ENCODE results near the gene C11orf68.

GRCh38 chr11:65954771-65955170 lies 35.9 kb upstream of the C11orf68 start:
- no peak for TF ChIP-seq CTCF (IDR thresholded peaks at IDR 0.05; ENCODE audit: insufficient read depth, low read depth, low read length)
- TF ChIP-seq EZH2 (IDR thresholded peaks at IDR 0.05; ENCODE audit: insufficient read depth, low read length), result no peak
